CD14-positive monocyte (primary cell): ENCODE data around the gene UNC13C. TPM values are rescaled to one million over a fixed set of nuclear protein-coding genes. Genes with fewer than 3 reads are reported as not detected.

Source experiments
- DNase-seq, 3 donors: peaks; one replicate each; pipeline ENCODE4 v3.0.0-alpha.2; 2011 to 2022
- H2AFZ ChIP-seq: 2 replicates; pipeline ENCODE4 v1.6.0; 2012; ENCODE audit warnings: mild to moderate bottlenecking, low read depth, low read length, inconsistent platforms; ENCODE audit not compliant: insufficient read depth, poor library complexity, severe bottlenecking
- H3K27ac ChIP-seq, 2 donors: 1 replicate in 1 of 2; 2 replicates in 1 of 2; pipeline ENCODE4 v1.5.1; 2012 to 2013; ENCODE audit warnings: low read length in 2 of 2, control low read depth in 1 of 2, inconsistent platforms in 1 of 2, low read depth in 1 of 2, mild to moderate bottlenecking in 1 of 2
- H3K27me3 ChIP-seq, 2 donors: one replicate each; pipeline versions ENCODE4 v1.6.0 to v1.6.1; 2011 to 2013; ENCODE audit warnings: low read length in 2 of 2; ENCODE audit not compliant: control insufficient read depth in 2 of 2, insufficient read depth in 2 of 2
- H3K36me3 ChIP-seq, 2 donors: replicated peaks in 1 of 2; 1 replicate in 1 of 2; 2 replicates in 1 of 2; pipeline versions ENCODE4 v1.5.1 to v1.6.1; 2012 to 2013; ENCODE audit warnings: low read length in 2 of 2, control low read depth in 1 of 2, inconsistent platforms in 1 of 2, mild to moderate bottlenecking in 1 of 2; ENCODE audit not compliant: insufficient read depth in 2 of 2, control insufficient read depth in 1 of 2
- H3K4me1 ChIP-seq, 2 donors: 1 replicate in 1 of 2; 2 replicates in 1 of 2; pipeline versions ENCODE4 v1.5.1 to v1.6.1; 2012 to 2013; ENCODE audit warnings: low read length in 2 of 2, control low read depth in 1 of 2, inconsistent platforms in 1 of 2, mild to moderate bottlenecking in 1 of 2, moderate library complexity in 1 of 2; ENCODE audit not compliant: insufficient read depth in 2 of 2, control insufficient read depth in 1 of 2
- H3K4me2 ChIP-seq: replicated peaks from 2 replicates; pipeline ENCODE3; 2012; ENCODE audit warnings: low read length, moderate library complexity, mild to moderate bottlenecking; ENCODE audit not compliant: poor library complexity, severe bottlenecking; ENCODE audit errors: extremely low read depth
- H3K4me3 ChIP-seq, 3 experiments: fragments of 200-600 bp in 1 of 3; sonication (generic) in 1 of 3; replicated peaks in 1 of 3; 1 replicate in 2 of 3; 2 replicates in 1 of 3; pipeline ENCODE4 v1.5.1; 2011 to 2013; ENCODE audit warnings: low read length in 3 of 3, mild to moderate bottlenecking in 3 of 3, control low read depth in 2 of 3, low read depth in 2 of 3, inconsistent platforms in 1 of 3, moderate library complexity in 1 of 3
- H3K79me2 ChIP-seq: 2 replicates; pipeline ENCODE4 v1.6.0; 2012; ENCODE audit warnings: mild to moderate bottlenecking, control low read depth, inconsistent platforms, low read length, moderate library complexity; ENCODE audit not compliant: insufficient read depth
- H3K9ac ChIP-seq: 2 replicates; pipeline ENCODE4 v1.6.0; 2017; ENCODE audit warnings: low read length, mild to moderate bottlenecking; ENCODE audit not compliant: insufficient read depth, poor library complexity, severe bottlenecking
- H3K9me3 ChIP-seq, 2 donors: replicated peaks in 1 of 2; 1 replicate in 1 of 2; 2 replicates in 1 of 2; pipeline versions ENCODE4 v1.5.1 to v1.6.1; 2012 to 2013; ENCODE audit warnings: low read length in 2 of 2, control low read depth in 1 of 2; ENCODE audit not compliant: control insufficient read depth in 1 of 2, insufficient read depth in 1 of 2
- H4K20me1 ChIP-seq: 2 replicates; pipeline ENCODE4 v1.6.0; 2012; ENCODE audit warnings: mild to moderate bottlenecking, low read length, control low read depth, moderate library complexity; ENCODE audit not compliant: insufficient read depth
- H3K27ac Mint-ChIP-seq, 7 donors: one replicate each; pipeline ENCODE4 v1.8.0; 2020; ENCODE audit warnings: mild to moderate bottlenecking in 7 of 7, mixed read lengths in 7 of 7, moderate library complexity in 6 of 7, inconsistent platforms in 2 of 7
- H3K27me3 Mint-ChIP-seq, 3 donors: one replicate each; pipeline ENCODE4 v1.8.0; 2021 to 2022; ENCODE audit warnings: low read depth in 3 of 3, mild to moderate bottlenecking in 3 of 3, mixed read lengths in 3 of 3, moderate library complexity in 3 of 3, inconsistent platforms in 1 of 3
- H3K36me3 Mint-ChIP-seq, 2 donors: one replicate each; pipeline ENCODE4 v1.8.0; 2020; ENCODE audit warnings: mixed read lengths in 2 of 2, inconsistent platforms in 1 of 2, mild to moderate bottlenecking in 1 of 2
- H3K4me1 Mint-ChIP-seq: one replicate; pipeline ENCODE4 v1.8.0; 2020; ENCODE audit warnings: mild to moderate bottlenecking, mixed read lengths
- H3K4me3 Mint-ChIP-seq, 2 donors: one replicate each; pipeline ENCODE4 v1.8.0; 2020; ENCODE audit warnings: mild to moderate bottlenecking in 2 of 2, mixed read lengths in 2 of 2, moderate library complexity in 1 of 2
- H3K9me3 Mint-ChIP-seq, 7 donors: one replicate each; pipeline ENCODE4 v1.8.0; 2020 to 2022; ENCODE audit warnings: mixed read lengths in 7 of 7, mild to moderate bottlenecking in 6 of 7, moderate library complexity in 6 of 7, inconsistent platforms in 2 of 7
- WGBS: methylation state at CpG from one replicate; pipeline ENCODE4 v1.1.5; 2013; ENCODE audit warnings: missing lambda C conversion rate; ENCODE audit not compliant: insufficient coverage; 5-methylcytosine and 5-hydroxymethylcytosine counted together
- intact Hi-C, 2 donors: fragments of 100-400 bp; cut with micrococcal nuclease; formaldehyde crosslinking; loops; one replicate each; pipeline versions ENCODE4 v1.15.0 to v1.15.1; 2023
- polyA plus RNA-seq, 3 donors: library from polyadenylated mRNA; depleted of rRNA in 1 of 3; unstranded in 2 of 3; stranded (reverse) in 1 of 3; fragments of 300-500 nt in 2 of 3; fragments of >200 nt in 1 of 3; fragmentation: Illumina TruSeq in 2 of 3; gene quantifications; 1 replicate in 2 of 3; 2 replicates in 1 of 3; pipeline ENCODE4 v1.2.3, GENCODE V29; 2012 to 2021
- TF ChIP-seq, protein P1 (sequence below): fragments of 200-600 bp; IDR thresholded peaks from one replicate; pipeline ENCODE4 v1.8.0; 2022; ENCODE audit warnings: antibody characterized with exemption, mild to moderate bottlenecking

UNC13C gene
- polyA plus RNA-seq, 3 donors, result not detected

DNA sequence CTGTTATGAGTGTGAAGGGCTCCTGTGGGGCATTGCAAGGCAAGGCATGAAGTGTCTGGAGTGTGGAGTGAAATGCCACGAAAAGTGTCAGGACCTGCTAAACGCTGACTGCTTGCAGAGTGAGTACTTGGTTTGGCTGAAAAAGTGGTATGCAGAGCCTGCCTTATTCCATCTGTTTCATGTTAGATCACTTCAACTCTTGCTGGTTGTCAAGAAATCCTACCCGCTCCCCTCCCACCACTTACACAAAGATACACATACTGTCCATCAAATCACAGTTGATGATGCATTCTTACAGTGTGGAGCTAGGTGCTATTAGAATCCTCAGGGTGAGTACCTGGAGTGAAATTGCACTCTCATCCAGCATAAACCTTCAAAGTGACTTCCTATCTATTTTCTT, 272.1 kb downstream of the UNC13C start:
- Histone ChIP-seq H3K36me3 (no peaks in the 10 kb centered on the region), H3K4me1 (no peaks in the 10 kb centered on the region), H3K27me3 (no peaks in the 10 kb centered on the region), H2AFZ (no peak overlapping the region), H4K20me1 (no peaks in the 10 kb centered on the region), H3K4me3 (no peak overlapping the region), H3K4me2 (no peak overlapping the region), H3K79me2 (no peaks in the 10 kb centered on the region), H3K9ac (no peak overlapping the region), H3K9me3 (no peaks in the 10 kb centered on the region), H3K27ac (no peak overlapping the region)
- intact Hi-C loops, result no loop called here
- Mint-ChIP-seq H3K9me3 (peaks cover 0 to 6% (median 3%) of the 10 kb centered on the region in 7 donors), H3K4me1 (no peaks in the 10 kb centered on the region), H3K27ac (no peak overlapping the region), H3K27me3 (no peaks in the 10 kb centered on the region), H3K36me3 (no peaks in the 10 kb centered on the region), H3K4me3 (no peak overlapping the region)
- no peak for DNase-seq
- TF ChIP-seq, protein P1, sequence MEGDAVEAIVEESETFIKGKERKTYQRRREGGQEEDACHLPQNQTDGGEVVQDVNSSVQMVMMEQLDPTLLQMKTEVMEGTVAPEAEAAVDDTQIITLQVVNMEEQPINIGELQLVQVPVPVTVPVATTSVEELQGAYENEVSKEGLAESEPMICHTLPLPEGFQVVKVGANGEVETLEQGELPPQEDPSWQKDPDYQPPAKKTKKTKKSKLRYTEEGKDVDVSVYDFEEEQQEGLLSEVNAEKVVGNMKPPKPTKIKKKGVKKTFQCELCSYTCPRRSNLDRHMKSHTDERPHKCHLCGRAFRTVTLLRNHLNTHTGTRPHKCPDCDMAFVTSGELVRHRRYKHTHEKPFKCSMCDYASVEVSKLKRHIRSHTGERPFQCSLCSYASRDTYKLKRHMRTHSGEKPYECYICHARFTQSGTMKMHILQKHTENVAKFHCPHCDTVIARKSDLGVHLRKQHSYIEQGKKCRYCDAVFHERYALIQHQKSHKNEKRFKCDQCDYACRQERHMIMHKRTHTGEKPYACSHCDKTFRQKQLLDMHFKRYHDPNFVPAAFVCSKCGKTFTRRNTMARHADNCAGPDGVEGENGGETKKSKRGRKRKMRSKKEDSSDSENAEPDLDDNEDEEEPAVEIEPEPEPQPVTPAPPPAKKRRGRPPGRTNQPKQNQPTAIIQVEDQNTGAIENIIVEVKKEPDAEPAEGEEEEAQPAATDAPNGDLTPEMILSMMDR, result no peak
- no CpG with 5 or more reads among the region's 3 CpGs for WGBS

DNA sequence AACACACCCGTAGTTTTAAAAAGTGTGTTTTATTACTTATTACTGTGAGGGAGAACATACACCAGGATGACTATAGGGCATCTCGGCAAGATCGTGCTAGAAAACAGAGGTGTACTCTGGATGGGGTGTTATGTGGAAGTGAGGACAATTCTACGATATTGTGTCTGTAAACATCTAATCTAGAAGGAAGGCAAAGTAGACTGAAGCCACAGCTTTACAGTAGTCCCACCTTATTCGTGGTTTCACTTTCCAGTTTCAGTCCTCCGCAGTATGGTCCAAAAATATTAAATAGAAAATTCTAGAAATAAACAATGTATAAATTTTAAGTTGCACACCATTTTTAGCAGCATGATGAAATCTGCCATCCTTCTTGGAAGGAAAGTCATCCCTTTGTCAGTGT, 277.9 kb downstream of the UNC13C start:
- Mint-ChIP-seq H3K27ac (no peak overlapping the region), H3K4me3 (no peak overlapping the region), H3K27me3 (no peaks in the 10 kb centered on the region), H3K36me3 (no peaks in the 10 kb centered on the region), H3K4me1 (no peaks in the 10 kb centered on the region), H3K9me3 (peaks cover 4 to 10% (median 6%) of the 10 kb centered on the region in 7 donors)
- no peak overlapping the region for H2AFZ ChIP-seq
- H4K20me1 ChIP-seq, result no peaks in the 10 kb centered on the region
- no peak overlapping the region for H3K4me3 ChIP-seq
- no peaks in the 10 kb centered on the region for H3K79me2 ChIP-seq
- H3K9ac ChIP-seq, result no peak overlapping the region
- no peaks in the 10 kb centered on the region for H3K36me3 ChIP-seq
- H3K9me3 ChIP-seq, result no peaks in the 10 kb centered on the region
- H3K4me2 ChIP-seq, result no peak overlapping the region
- DNase-seq, result no peak
- intact Hi-C loops, result no loop called here
- WGBS, result no CpG with 5 or more reads among the region's 6 CpGs
- no peaks in the 10 kb centered on the region for H3K27me3 ChIP-seq
- TF ChIP-seq, protein P1, result no peak
- H3K4me1 ChIP-seq, result no peaks in the 10 kb centered on the region
- H3K27ac ChIP-seq, result no peak overlapping the region
